Esophagus muscularis mucosa (tissue), 4 donors: ENCODE measurements around the gene ARL14. TPM values are rescaled to one million over a fixed set of nuclear protein-coding genes. Genes with fewer than 3 reads are reported as not detected.
"Not testable (repeated sequence)": the region's sequence is repeated elsewhere in the genome, so short reads cannot be mapped to it uniquely, and the experiment has no call there.

ENCODE experiments used
- DNase-seq: peaks from one replicate; pipeline ENCODE4 v3.0.0-alpha.2; 2017; ENCODE audit errors: extremely low spot score
- H3K27ac ChIP-seq, 4 donors: fragments of 200-600 bp; sonication (generic); replicated peaks in 1 of 4; 1 replicate in 3 of 4; 2 replicates in 1 of 4; pipeline ENCODE4 v1.5.1; 2016 to 2019; ENCODE audit warnings: mild to moderate bottlenecking in 1 of 4
- H3K27me3 ChIP-seq, 4 donors: fragments of 200-600 bp; sonication (generic); one replicate each; pipeline versions ENCODE4 v1.5.1 to v1.6.0; 2016 to 2019
- H3K36me3 ChIP-seq, 4 donors: fragments of 200-600 bp; sonication (generic); one replicate each; pipeline ENCODE4 v1.5.1; 2016 to 2019
- H3K4me1 ChIP-seq, 4 donors: fragments of 200-600 bp; sonication (generic); one replicate each; pipeline ENCODE4 v1.5.1; 2016 to 2019
- H3K4me3 ChIP-seq, 4 donors: fragments of 200-600 bp; sonication (generic); 1 replicate in 2 of 4; 2 replicates in 2 of 4; pipeline ENCODE4 v1.5.1; 2016 to 2019; ENCODE audit warnings: mild to moderate bottlenecking in 4 of 4, moderate library complexity in 1 of 4
- H3K9me3 ChIP-seq, 4 donors: fragments of 200-600 bp; sonication (generic); 1 replicate in 3 of 4; 2 replicates in 1 of 4; pipeline ENCODE4 v1.5.1; 2016 to 2019
- EP300 ChIP-seq: sonication (generic); formaldehyde crosslinking; IDR thresholded peaks from one replicate; pipeline ENCODE4 v1.6.1; 2017; ENCODE audit warnings: antibody characterized with exemption
- POLR2A ChIP-seq: fragments of 450-650 bp; IDR thresholded peaks from one replicate; pipeline ENCODE4 v1.6.1; 2017; ENCODE audit warnings: antibody characterized with exemption, moderate library complexity, mild to moderate bottlenecking, low read depth
- POLR2AphosphoS5 ChIP-seq, 2 donors: sonication (generic); formaldehyde crosslinking; IDR thresholded peaks; one replicate each; pipeline ENCODE4 v1.6.1; 2017; ENCODE audit warnings: antibody characterized with exemption in 2 of 2
- WGBS: methylation state at CpG from one replicate; pipeline ENCODE4 v1.1.5; 2018; 5-methylcytosine and 5-hydroxymethylcytosine counted together
- intact Hi-C: fragments of 100-400 bp; cut with DNase I; formaldehyde crosslinking; loops from one replicate; pipeline ENCODE4 v1.15.1; 2023
- total RNA-seq, 4 donors: library from RNA; depleted of rRNA; stranded (reverse); fragments of >200 nt; gene quantifications; one replicate each; pipeline versions ENCODE4 v1.1.0 to v1.2.1, GENCODE V29; 2016
- TF ChIP-seq, protein P1 (sequence below), 3 experiments: fragments of 200-600 bp in 2 of 3; fragments of 450-650 bp in 1 of 3; sonication (generic) in 2 of 3; IDR thresholded peaks; one replicate each; pipeline ENCODE4 v1.5.1; 2017 to 2019; ENCODE audit warnings: antibody characterized with exemption in 3 of 3, mild to moderate bottlenecking in 2 of 3, moderate library complexity in 1 of 3

The ARL14 gene
- total RNA-seq, 4 donors from 2014 or later, result not detected

DNA sequence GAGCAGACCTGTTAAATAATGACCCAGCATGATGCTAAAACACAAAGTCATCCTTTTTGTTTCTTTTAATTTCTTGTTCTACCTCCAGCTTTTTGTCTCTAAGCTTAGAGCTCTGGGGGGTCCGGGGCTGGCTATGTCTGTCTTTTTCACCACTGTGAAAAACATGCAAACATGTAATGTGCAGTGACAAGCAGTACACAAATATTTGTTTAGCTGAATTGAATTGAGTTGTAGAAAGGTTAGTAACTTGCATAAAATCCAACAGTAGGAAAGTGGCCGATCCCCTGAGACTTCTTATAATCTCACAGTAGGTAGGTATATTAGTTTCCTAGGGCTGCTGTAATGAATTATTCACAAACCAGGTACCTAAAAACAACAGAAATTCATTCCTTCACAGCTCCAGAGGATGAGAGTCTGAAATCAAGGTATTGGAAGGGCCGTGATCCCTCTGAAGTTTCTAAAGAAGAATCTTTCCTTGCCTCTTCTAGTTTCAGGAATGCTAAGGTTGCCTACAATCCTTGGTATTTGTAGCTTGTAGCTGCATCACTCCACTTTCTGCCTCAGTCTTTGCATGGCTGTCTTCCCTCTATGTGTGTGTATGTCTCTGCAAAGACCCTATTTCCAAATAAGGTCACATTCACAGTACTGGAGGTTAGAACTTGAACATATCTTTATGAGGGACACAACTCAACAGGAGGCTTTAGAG, 32.7 kb downstream of the ARL14 start:
- WGBS, result 88% methylated on average over 3 of the region's 3 CpGs
- Histone ChIP-seq H3K27ac (no peak overlapping the region), H3K27me3 (no peaks in the 10 kb centered on the region), H3K4me1 (no peaks in the 10 kb centered on the region), H3K9me3 (no peaks in the 10 kb centered on the region), H3K4me3 (no peak overlapping the region), H3K36me3 (no peaks in the 10 kb centered on the region)
- no peak for DNase-seq
- TF ChIP-seq, protein P1, sequence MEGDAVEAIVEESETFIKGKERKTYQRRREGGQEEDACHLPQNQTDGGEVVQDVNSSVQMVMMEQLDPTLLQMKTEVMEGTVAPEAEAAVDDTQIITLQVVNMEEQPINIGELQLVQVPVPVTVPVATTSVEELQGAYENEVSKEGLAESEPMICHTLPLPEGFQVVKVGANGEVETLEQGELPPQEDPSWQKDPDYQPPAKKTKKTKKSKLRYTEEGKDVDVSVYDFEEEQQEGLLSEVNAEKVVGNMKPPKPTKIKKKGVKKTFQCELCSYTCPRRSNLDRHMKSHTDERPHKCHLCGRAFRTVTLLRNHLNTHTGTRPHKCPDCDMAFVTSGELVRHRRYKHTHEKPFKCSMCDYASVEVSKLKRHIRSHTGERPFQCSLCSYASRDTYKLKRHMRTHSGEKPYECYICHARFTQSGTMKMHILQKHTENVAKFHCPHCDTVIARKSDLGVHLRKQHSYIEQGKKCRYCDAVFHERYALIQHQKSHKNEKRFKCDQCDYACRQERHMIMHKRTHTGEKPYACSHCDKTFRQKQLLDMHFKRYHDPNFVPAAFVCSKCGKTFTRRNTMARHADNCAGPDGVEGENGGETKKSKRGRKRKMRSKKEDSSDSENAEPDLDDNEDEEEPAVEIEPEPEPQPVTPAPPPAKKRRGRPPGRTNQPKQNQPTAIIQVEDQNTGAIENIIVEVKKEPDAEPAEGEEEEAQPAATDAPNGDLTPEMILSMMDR (IDR thresholded peaks at IDR 0.05), result no peak
- TF ChIP-seq POLR2AphosphoS5 (IDR thresholded peaks at IDR 0.05), result no peak
- no peak for TF ChIP-seq POLR2A
- TF ChIP-seq EP300, result no peak
- intact Hi-C loops, result loop anchor here (2.0 kb wide), 1 partner anchor 233 kb away; no protein-coding TSS in a partner anchor

DNA sequence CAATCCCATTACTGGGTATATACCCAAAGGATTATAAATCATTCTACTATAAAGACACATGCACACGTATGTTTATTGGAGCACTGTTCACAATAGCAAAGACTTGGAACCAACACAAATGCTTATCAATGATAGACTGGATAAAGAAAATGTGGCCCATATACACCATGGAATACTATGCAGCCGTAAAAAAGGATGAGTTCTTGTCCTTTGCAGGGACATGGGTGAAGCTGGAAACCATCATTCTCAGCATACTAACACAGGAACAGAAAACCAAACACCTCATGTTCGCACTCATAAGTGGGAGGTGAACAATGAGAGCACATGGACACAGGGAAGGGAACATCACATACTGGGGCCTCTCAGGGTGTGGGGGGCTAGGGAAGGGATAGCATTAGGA, 36.2 kb downstream of the ARL14 start:
- H3K27ac ChIP-seq, H3K9me3 ChIP-seq, DNase-seq, H3K27me3 ChIP-seq, H3K36me3 ChIP-seq, H3K4me3 ChIP-seq, intact Hi-C loops, H3K4me1 ChIP-seq: not testable (repeated sequence)
- WGBS, result 94% methylated on average over 3 of the region's 3 CpGs

DNA sequence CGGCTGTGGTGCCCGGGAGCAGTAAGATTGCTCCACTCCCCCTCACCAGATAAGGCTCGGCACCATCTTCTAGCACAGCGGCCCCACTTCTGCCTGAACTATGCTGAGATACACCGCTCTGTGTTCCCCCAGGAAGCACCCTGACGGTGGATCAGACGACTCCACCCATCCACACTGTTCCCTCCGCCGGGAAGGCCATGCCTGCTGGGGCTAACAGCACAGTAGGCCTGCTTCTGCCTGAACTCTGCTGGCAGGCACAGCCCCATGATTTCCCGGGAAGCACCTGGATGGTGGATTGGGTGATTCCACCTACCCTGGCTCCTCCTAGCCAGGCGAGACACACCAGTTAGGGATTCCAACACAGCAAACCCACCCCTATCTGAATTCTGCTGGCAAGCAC, 42.8 kb downstream of the ARL14 start:
- Histone ChIP-seq H3K9me3 (no peaks in the 10 kb centered on the region), H3K36me3 (no peaks in the 10 kb centered on the region), H3K27me3 (no peaks in the 10 kb centered on the region), H3K4me1 (no peaks in the 10 kb centered on the region), H3K4me3 (no peak overlapping the region), H3K27ac (no peak overlapping the region)
- 96% methylated on average over 9 of the region's 11 CpGs for WGBS
- intact Hi-C loops, result no loop called here
- DNase-seq, result no peak
- TF ChIP-seq POLR2A, result no peak
- TF ChIP-seq EP300, result no peak
- TF ChIP-seq, protein P1 (IDR thresholded peaks at IDR 0.05), result no peak
- TF ChIP-seq POLR2AphosphoS5 (IDR thresholded peaks at IDR 0.05), result no peak

DNA sequence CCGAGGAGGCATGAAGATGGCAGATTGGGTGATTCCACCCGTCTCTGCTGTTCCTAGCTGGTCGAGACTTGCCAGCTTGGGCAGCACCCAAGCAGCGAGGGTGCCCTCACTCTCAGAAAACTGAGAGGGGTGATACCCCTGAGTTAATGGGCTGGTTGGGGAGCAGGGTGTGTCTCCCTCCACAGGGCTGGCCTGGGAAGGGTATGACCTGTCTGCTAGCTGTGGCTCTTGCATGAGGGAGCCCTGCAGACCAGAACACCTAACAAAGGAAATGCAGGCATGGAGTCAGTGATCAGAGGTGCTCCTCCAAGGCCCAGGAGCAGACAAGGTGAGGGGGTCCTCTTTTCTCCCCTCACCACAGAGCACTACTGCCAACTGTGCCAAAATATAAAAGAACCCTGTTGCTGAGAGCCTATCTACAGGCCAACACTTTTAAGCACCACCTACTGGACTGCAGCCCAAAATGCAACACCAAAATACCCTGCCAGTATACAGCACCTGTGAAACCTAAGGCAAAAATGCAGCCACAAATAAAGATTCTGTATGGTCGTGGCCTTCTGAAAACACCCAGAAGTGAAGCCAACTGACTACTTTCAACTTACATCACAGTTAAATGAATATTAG, 43.3 kb downstream of the ARL14 start:
- TF ChIP-seq EP300 (no peak), POLR2A (no peak), POLR2AphosphoS5 (IDR thresholded peaks at IDR 0.05) (no peak)
- TF ChIP-seq, protein P1 (IDR thresholded peaks at IDR 0.05), result no peak
- Histone ChIP-seq H3K27me3 (no peaks in the 10 kb centered on the region), H3K4me1 (no peaks in the 10 kb centered on the region), H3K27ac (no peak overlapping the region), H3K9me3 (no peaks in the 10 kb centered on the region), H3K36me3 (no peaks in the 10 kb centered on the region), H3K4me3 (no peak overlapping the region)
- intact Hi-C loops, result no loop called here
- 91% methylated on average over 4 of the region's 5 CpGs for WGBS
- no peak for DNase-seq

DNA sequence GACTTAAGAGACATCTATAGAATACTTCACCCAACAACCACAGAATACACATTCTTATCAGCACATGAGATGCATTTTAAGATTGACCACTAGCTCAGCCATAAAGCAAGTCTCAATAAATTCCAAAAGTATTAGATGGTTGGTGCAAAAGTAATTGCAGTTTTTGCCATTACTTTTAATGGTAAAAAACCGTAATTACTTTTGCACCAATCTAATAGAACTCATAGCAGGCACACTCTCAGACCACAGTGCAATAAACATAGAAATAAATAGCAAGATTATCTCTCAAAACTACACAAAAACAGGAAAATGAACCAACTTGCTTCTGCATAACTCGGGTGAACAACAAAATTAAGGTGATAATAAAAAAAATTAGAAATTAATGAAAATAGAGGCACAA, 45.4 kb downstream of the ARL14 start:
- intact Hi-C loops, result no loop called here
- TF ChIP-seq, protein P1 (IDR thresholded peaks at IDR 0.05), result no peak
- no peak for TF ChIP-seq POLR2AphosphoS5 (IDR thresholded peaks at IDR 0.05)
- TF ChIP-seq EP300, result no peak
- TF ChIP-seq POLR2A, result no peak

More for the DNA sequence above, 45.4 kb downstream of the ARL14 start:
- 80% methylated on average over 2 of the region's 2 CpGs for WGBS
- H3K27me3 ChIP-seq, result no peaks in the 10 kb centered on the region
- no peaks in the 10 kb centered on the region for H3K36me3 ChIP-seq
- no peaks in the 10 kb centered on the region for H3K9me3 ChIP-seq
- H3K27ac ChIP-seq, result no peak overlapping the region
- H3K4me3 ChIP-seq, result no peak overlapping the region
- no peak for DNase-seq
- no peaks in the 10 kb centered on the region for H3K4me1 ChIP-seq
